COR-L47 (cell line): ENCODE results near the gene ACE2.

Experiments used
- DNase-seq: peaks from one replicate; lab custom pipeline; 2025; lab: John Stamatoyannopoulos, UW

The ACE2 gene

DNA sequence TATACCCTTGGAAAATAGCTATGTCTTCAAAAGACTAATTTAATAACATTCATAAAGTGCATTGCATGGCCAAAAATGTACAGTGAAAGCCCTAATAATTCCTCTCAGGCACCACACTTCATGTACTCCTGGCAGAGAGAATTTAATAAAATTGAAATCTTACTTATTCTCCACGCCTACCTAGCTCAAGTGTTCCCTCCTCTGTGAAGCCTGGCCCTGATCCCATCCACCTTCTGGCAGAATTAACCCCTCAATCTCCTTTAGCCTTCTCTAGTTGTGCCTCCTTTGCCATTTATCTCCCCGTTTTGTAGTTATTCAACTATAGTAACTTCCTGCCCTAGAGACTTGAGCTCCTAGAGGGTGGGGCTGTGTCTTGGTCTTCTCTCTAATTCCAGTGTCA lies 26.7 kb downstream of the ACE2 start:
- DNase-seq = no peak

DNA sequence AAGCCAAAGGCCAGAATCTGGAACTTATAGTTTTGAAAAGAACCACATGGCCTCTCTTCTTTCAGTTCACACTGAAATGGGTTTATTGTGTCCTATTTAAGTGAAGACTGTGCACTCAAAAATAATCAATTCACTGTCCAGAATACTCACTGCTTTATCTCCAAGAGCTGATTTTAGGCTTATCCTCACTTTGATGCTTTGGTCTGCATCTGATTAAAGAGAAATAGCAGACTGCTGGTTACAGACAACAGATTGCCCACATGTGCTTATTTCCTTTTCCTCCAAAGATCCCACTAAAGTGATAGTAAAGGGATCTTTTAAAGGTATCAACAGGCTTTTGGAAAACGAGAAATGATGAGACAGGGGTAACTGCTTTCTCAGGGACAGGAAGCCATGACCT lies 30.6 kb downstream of the ACE2 start:
- no peak for DNase-seq

DNA sequence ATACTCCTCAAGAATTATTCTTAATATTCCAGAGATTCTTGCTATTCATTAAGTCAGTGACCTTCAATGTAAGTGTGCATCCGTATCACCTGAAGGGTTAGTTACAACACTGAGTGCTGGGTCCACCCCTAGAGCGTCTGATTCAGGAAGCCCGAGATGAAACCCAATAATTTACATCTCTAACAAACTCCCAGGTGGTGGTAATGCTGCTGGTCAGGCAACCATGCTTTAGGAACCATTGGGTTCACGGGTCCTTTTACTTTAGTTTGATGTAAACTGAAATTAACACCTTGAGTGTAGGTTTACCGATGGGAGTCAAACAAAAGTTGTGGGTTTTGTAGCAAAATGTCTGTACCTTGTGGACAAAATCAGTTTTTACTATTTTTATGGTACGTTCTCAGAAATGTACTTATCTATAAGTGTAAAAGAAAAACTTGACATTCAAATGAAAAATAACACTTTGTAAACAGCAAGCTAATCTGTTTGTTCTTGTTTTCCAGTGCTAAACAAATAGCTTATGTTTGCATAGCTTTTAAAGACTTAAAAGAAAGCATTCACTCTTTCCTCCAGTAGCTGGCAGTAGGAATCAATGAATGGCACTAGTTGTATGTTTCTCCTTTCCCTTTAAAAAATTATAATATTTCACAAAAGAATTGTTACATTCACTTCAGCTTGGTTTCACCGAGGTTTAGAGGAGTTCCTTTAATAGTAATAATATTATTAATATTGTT lies 32.7 kb downstream of the ACE2 start:
- DNase-seq = no peak

DNA sequence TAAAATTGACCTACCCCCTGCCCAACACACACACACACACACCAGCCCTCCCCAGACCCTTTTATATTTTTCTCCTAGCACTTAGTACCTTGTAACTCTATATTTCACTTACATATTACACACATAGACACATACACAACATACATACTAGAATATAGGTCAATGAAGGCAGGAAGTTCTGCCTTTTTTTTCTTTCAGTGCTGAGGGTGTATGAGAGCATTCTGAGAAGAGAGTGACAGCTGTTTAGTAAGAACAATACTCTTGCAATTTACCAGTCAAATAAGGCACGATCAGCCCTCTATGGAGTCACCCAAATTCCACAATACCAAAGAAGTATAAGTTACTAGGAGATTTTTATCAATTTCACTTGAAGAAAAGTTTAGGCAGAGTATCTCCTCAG lies 33.5 kb downstream of the ACE2 start:
- DNase-seq = no peak

DNA sequence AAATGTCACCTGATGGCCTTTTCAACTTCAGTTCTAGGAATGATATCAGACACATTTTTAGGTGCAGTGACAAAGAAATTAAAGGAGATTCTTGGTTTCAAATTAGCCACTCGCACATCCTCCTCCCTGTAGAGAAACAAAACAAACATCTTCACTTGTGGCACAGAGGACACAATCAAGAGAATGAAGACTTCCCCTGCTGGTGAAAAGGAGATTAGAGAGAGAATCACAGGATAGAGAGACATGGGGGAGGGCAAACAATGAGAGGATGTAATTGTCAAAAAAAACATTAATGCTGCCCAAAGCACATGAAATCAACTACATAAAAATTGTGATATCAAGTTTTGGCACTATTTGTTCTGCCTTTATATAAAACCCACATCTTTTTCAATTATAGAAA lies 34.5 kb downstream of the ACE2 start:
- DNase-seq = no peak

DNA sequence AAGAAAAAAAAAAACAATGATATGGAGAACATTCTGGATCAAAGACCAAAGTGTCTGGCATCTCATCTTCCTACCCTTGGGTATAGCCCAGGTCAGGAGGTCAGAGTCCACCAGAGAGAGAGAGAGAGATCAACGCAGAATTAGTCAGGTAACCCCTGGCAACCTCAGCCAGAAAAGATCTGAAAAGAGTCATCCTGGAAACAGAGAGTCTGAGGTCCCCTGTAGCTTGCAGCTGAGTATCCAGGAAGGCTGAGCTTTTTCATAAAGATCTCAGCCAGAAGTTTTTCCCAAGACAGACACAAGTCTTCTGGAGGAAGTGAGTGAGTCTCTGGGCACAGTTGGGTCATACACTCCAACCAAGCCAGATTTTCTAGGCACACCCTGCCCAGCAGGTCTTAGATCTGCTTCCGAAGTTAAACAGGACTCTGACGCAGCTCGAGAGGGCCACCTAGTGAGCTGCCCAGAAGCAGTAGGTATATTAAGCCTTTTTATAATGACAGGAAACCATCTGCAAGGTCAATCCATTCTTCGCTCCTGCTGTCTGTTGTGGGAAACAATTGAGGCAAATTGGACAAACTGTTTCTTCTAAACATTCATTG lies 35.7 kb downstream of the ACE2 start:
- DNase-seq = peak; percentile 27

DNA sequence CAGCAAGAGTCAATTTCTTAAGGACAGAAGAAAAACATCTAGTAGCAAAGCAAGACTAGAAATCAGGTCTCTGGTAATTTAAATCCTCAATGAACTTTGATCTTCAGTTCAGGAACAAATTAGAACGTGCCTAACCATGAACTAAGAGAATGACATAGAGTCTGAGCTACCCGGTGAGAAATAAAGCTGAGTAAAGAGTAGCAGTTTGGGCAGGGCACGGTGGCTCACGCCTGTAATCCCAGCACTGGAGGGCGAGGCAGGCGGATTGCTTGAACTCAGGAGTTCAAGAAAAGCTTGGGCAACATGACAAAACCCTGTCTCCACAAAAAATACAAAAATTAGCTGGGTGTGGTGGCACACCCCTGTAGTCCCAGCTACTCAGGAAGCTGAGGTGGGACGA lies 37.7 kb downstream of the ACE2 start:
- no peak for DNase-seq

DNA sequence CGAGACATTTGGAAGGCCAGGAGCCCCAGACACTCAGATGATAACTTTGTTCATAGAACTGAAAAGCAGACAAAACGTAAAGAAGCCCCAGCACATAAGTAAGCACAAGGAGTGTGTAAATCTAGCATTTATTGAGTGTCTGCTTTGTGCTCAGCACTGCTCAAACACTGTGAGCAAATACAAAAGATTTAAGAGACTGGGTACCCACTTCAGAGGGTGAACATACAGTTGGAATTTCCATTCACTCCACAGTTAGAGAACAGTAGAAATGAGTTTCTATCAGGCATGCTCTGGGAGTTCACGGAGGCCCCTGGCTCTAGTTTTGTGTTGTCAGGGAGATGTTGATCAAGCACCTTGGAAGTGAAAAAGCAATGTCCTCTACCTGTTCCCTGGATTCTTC lies 39.8 kb downstream of the ACE2 start:
- DNase-seq = no peak

DNA sequence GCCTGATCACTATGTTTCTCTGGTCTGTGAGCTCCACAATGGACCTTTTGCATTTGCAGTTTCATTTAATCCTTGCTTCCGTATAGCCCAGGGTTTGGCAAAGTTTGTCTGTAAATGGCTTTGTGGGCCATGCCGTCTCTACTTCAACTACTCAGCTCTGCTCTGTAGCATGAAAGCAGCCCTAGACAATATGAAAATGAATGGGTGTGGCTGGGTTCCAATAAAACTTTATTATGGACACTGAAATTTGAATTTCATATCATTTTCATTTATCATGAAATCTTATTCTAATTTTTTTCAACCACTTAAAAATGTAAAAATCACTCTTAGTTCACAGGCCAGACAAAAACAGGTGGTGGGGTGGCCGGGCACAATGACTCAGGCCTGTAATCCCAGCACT lies 41.5 kb downstream of the ACE2 start:
- no peak for DNase-seq

DNA sequence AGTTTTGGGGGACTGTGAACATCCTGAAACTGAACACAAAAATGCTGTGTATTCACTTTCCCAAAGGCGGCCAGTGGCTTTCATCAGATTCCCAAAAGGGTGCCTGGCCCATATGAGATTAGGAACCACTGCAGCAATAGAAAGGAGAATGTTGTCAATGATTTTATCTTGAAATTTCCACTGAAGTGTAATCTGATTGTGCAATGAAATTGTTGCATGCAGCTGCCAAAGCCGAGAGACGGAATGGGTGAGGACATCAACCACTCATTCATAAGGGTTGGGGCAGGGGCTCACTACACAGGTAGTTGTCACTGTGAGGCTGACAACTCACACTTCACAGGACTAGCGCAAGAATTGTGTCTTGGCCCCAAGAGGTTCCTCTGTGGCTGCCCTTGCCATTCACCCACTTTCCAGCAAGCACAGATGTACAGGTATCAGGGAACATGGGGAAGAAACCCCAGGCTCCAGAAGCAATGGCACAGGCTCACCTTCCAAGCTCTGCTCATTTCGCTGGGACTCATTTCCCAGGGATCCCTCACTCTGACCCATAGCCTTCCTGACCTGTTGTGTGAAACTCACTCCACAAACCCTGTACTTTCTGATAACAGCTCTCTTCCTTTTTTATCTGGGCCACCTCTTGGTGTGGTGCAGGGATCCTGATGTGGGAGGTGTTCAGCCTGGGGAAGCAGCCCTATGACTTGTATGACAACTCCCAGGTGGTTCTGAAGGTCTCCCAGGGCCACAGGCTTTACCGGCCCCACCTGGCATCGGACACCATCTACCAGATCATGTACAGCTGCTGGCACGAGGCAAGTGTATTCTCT lies 51.4 kb downstream of the ACE2 start:
- DNase-seq = no peak

DNA sequence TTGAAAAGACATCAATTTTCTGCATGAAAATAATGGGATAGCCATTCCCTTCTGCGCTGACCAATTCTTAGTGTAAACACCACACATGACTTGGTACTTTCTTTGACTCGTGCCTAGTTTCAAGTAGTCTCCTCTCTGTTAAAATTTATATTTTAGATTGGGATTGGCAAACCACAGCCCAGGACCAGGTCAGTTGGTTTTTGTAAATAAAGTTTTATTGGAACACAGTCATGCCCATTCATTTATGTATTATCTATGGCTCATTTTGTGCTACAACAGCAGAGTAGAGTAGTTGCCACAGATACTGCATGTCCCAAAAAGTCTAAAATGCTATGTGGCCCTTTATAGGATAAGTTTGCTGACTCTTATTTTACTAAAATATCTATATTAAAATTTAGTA lies 53.4 kb downstream of the ACE2 start:
- no peak for DNase-seq

DNA sequence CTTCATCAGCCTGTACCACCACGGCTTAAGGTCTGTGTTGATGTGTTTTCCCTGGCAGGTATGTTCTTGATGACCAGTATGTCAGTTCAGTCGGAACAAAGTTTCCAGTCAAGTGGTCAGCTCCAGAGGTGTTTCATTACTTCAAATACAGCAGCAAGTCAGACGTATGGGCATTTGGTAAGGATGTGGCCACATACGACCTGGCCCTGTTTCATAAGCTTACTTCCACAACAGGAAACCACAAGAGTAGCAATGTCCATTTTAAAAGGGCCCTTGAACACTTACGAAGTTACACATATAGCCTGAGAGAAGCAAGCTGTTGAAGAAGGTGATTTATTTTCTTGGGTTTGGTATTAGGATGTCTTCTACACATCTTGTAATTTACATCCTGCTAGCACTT lies 54.0 kb downstream of the ACE2 start:
- no peak for DNase-seq

DNA sequence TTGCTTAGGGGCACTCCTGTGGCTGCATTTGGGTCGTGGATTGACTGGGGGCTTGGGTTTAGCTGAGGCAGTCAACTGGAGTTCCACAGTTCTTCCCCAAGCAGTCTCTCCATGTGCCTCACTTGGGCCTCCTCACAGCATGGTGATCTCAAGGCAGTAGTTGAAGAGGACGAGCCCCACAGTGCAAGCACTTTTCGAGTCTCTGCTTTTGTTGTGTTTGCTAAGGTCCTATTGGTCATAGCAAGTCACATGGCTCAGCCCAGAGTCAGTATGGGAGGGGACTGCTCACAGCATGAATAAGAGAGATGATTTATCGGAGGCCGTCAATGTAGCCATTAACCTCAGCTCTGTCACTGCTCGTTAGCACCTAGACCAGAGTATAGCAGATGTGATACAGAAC lies 70.4 kb downstream of the ACE2 start:
- DNase-seq = no peak

DNA sequence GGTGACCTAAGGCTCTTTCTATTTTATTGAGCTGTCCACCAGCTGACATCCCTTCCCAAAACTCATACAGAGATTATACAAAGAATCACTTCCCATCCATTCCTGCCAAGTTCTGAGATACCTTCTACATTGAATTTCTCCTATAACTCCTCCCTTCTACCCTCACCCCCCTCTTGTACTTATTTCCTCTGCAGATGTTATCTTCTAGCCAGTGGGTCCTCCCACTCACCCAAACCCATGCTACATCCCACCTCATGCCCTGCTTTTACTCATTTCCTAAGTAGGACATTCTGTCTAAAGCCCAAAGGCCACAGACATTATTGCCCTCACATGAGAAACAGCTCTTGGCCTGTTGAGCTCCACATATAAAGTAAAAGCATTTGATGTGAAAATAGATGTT lies 71.6 kb downstream of the ACE2 start:
- DNase-seq = no peak

DNA sequence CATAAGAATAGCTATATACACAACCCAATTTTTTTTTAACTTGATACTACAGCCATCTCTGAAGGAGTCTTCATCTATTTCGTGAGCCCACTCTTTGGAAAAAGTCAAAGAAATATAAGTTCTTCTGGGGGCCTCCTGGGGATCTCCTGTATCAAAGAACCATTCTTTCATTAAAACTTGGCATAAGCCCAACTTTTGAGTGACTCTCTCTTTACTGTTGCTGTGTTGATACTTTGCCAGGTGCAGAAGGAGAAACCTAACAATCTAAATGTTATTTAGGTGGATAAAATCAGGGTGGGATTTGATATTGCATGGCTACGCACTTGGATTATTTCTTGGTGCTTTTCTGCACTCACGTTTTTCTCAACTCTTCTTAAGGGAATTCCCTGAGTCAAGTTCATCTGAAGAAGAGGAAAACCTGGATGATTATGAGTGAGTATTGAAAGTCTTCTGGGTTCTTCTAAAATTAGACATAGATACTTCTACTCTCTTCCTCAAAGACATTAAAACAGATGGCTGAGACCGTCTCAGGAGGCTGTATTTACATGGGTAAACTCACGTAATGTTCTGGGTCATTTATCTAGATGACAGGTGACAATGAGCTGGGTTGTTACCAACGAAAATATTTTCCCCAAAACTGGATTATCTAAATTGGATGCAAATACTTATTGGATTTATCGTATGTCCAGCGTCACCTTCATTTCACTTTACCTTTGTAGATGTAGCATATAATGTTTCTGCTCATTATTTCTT lies 74.9 kb downstream of the ACE2 start:
- peak; percentile 58 for DNase-seq

DNA sequence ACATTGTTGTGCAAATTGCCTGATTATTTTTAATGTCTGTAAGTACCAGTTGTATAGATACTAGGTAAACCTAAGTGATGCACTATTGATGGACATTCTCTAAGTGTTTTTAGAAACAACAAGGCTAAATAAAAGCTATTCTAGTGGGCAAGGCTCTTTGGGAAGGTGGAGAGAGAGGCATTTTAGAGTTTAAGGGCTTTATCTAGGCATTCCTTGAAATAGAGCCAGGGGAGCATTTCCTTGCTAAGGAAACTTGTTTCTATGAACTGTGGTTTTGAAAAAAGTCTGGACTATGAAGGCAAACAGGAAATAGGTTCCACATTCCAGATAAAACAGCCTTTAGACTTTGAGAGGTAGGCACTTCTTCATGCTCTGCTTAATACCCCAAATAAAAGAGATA lies 76.3 kb downstream of the ACE2 start:
- no peak for DNase-seq

DNA sequence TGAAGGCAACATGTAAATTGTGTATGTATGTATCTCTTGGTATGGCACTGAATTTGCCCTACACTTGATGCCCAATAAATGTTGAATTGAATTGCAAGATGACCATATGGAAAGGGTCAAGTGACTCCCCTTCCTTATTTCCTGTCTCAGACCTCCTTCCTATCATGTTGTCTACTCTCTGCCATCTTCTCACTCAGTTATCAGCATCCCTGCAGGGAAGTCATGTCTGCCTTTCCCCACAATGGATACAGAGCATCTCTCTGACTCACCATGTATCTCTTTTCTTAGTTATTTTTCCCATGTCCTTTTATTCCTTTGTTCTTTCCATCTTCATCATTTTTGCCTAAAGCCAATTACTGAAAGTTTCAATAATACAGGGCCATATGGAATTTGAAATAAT lies 77.7 kb downstream of the ACE2 start:
- DNase-seq = no peak

DNA sequence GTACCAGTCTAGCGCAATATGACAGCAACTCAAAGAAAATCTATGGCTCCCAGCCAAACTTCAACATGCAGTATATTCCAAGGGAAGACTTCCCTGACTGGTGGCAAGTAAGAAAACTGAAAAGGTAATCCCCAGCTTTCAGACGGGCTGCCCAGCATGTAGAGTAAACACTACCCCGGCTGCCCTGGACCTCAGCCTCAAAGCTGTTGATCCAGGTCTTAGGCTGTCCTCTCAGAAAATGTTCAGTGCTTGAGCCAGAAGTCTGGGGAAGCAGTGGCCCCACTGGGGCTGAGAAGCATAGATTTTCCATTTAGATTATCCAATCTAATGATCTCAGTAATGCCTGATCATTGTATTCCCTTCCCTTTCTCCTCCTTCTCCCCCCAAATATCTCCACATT lies 78.3 kb downstream of the ACE2 start:
- DNase-seq = no peak

DNA sequence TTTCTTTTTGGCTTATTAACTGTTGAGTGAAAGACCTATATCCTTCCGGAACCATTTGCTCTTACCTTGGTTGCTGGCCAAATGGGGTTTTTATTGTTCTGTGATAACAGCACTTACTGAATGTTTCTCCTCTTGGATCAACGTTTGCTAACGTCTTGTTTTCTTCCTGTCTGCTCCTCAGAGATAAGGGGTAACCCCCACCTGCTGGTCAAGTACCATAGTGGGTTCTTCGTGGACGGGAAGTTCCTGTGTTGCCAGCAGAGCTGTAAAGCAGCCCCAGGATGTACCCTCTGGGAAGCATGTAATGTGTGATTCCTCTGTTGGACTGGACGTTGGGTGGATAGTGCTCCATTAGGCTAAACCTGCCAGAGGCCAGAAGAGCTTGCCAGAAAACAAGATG lies 84.8 kb downstream of the ACE2 start:
- DNase-seq = no peak

DNA sequence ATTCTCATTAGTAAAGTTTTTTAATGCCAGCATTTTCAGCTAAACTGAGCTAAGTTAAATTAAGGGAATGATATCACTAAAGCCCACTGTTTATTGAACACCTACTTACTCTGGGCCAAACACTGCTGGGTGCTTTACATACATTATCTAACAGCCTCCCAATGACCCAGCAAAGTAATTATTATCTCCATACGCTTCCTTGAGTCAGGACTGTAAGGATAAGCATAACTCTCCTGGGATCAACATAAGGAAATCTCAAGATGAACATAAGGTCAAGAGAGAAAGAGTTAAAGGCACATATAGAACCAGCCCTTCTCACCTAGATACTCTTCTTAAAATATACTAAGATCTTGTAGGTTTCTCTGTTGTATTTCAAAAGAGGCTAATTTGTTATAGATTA lies 86.5 kb downstream of the ACE2 start:
- DNase-seq = no peak

DNA sequence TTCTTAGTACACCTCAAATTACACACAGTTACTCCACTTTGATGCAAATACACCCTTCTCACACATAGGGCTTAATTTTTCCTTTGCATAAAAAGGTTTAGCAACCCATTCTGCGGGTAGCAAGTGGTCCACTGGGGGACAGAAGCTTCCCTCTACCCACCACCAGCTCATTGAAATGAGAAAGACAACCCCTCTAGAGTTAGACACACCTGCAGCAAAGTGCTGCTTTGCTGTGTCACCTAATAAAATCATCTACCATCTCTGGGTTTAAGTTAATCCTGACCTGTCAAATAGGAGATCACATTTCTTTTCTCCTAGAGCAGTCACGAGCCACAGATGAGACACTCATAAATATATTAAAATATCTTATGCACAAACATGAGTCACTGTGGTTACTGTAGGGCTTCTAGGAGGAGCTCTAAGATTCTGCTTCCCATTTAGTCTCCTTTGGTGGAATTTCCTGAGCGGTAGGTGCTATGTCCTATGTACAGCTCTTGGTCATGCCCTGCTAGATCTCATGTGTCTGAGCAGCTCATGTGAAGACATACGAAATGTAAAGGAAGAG lies 88.3 kb downstream of the ACE2 start:
- no peak for DNase-seq

DNA sequence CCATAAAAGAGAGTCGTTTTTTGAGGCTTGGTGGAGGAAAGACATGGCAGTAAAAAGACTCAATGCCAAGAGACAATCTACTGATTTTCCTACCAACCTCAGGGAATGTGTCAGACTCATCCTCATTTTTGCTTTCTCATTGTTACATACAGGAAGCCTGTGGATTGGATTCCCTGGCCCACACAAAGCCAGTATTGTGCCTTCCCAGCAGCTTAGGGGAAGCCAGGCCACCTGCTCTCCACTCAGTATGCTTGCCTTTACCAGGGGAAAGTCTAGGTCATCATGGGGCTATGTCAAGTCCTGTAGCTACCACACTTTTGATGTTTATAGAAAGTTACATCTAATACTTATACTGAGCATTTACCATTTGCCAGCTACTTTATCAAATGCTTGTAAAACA lies 89.2 kb downstream of the ACE2 start:
- DNase-seq = no peak
